Measurements from ENCODE around the gene LPAR4.

Gene LPAR4, protein sequence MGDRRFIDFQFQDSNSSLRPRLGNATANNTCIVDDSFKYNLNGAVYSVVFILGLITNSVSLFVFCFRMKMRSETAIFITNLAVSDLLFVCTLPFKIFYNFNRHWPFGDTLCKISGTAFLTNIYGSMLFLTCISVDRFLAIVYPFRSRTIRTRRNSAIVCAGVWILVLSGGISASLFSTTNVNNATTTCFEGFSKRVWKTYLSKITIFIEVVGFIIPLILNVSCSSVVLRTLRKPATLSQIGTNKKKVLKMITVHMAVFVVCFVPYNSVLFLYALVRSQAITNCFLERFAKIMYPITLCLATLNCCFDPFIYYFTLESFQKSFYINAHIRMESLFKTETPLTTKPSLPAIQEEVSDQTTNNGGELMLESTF

DNA sequence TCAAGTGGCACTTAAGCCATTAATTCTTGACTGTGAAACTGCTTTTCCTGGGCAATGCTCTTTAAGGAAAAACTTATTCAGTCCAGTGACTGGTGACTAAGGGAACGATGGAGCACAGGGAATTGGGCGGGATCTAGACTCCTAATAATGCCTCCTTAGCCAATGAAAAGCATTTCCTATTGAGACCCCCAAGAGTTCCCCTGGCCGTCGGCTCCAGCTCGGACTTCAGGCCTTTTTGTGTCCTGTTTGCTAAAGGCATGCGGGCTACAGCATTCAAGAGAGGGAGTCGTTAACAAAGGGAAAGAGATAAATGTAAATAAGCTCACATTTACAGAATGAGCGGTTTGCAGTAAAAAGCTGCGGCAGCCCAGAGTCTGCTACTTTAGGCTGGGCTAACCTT, at the start of gene LPAR4:
Gene LPAR4, plus strand, starts transcription at position 232 of the 400 bp plus-strand sequence. CDS start 7,150 bp downstream, outside the sequence.
- DNase-seq (ENCODE audit: low read depth): no peak
- TF ChIP-seq, protein P1, sequence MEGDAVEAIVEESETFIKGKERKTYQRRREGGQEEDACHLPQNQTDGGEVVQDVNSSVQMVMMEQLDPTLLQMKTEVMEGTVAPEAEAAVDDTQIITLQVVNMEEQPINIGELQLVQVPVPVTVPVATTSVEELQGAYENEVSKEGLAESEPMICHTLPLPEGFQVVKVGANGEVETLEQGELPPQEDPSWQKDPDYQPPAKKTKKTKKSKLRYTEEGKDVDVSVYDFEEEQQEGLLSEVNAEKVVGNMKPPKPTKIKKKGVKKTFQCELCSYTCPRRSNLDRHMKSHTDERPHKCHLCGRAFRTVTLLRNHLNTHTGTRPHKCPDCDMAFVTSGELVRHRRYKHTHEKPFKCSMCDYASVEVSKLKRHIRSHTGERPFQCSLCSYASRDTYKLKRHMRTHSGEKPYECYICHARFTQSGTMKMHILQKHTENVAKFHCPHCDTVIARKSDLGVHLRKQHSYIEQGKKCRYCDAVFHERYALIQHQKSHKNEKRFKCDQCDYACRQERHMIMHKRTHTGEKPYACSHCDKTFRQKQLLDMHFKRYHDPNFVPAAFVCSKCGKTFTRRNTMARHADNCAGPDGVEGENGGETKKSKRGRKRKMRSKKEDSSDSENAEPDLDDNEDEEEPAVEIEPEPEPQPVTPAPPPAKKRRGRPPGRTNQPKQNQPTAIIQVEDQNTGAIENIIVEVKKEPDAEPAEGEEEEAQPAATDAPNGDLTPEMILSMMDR (conservative IDR thresholded peaks at IDR 0.05; ENCODE audit: low read length): no peak
- H3K4me3 ChIP-seq (ENCODE audit: low read length): peak within 1 kb of the TSS; percentile 49

DNA sequence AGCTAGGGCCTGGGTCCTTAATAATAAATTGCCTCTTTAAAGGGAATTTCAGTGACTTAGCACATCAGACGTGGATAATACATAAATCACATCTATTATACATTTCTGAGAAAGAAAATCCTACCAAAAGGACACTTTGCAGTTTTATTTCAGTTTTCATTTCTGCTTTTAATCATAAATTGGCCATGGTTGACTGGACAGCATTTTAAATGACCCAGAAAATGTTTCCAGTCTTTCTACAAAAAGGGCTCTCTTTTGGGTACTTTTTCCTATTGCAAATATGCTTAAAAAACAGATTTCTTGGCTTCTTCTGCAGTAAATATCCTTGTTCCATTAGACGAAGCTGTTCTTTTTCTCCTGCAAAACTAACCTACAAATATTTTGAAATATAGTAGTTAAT, 41.4 kb upstream of the LPAR4 start:
- H3K4me3 ChIP-seq (ENCODE audit: low read length): no peak overlapping the region
- TF ChIP-seq, protein P1 (conservative IDR thresholded peaks at IDR 0.05; ENCODE audit: low read length): no peak
- DNase-seq (ENCODE audit: low read depth): no peak

DNA sequence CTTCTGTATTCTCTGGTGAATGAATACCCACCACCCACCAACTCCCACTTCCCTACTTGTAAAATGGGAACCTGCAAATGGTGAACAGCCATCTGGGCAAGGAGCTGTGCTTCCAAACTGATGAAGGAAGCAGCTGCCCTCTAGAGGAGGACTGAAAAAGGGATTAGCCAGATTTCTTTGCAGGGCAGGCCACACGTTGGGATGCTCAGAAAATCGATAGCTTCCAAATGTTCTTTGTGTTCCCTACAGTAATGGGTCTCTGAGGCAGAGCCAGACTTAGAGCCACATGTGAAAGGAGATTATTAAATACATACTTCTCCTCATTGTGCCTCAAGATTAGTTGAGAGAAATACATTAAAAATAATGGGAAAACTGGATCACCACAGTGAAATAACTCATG, 39.3 kb upstream of the LPAR4 start:
- no peak overlapping the region for H3K4me3 ChIP-seq (ENCODE audit: low read length)
- TF ChIP-seq, protein P1 (conservative IDR thresholded peaks at IDR 0.05; ENCODE audit: low read length): peak; percentile 60

DNA sequence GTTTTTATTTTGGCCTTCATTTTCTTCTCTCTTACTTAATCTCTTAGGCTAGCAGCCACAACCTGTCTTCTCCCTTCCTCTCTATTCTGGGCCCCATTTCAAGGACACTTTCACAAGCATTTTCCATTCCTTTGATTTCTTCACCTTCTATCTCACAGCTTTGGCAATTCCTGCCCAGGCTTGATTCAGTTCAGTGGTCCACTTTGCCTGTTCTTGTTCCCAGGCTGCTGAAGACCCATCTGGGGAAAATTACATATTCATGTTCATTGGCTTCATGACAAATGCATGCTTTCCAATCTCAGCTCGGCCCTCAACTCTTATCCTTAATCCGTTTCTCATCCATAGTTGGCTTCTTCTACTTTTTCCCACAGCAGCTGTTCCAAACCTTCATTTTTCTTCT, 38.7 kb upstream of the LPAR4 start:
- DNase-seq (ENCODE audit: low read depth): peak; percentile 64
- TF ChIP-seq, protein P1 (conservative IDR thresholded peaks at IDR 0.05; ENCODE audit: low read length): no peak

More for the DNA sequence above, 39.3 kb upstream of the LPAR4 start:
- DNase-seq (ENCODE audit: low read depth): peak; percentile 48

DNA sequence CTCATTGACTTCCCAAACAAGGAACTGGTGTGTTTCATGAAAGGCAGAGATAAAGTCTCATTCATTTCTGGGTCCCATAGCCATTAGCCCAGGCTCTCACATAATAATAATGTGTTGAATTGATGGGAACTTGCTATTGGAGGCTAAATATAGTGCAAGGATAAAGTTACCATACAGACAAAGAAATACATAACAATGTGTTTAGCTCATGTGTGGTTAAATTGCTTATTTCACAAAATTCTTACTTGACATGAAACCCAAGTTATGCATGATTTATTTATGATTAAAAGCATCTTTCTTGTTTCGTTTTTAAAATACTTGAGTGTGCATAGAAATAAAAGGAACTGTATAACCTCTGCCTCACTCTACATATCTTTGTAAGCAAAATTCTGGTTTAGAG, 37.3 kb upstream of the LPAR4 start:
- TF ChIP-seq, protein P1 (conservative IDR thresholded peaks at IDR 0.05; ENCODE audit: low read length): no peak

More for the DNA sequence above, 38.7 kb upstream of the LPAR4 start:
- no peak overlapping the region for H3K4me3 ChIP-seq (ENCODE audit: low read length)

DNA sequence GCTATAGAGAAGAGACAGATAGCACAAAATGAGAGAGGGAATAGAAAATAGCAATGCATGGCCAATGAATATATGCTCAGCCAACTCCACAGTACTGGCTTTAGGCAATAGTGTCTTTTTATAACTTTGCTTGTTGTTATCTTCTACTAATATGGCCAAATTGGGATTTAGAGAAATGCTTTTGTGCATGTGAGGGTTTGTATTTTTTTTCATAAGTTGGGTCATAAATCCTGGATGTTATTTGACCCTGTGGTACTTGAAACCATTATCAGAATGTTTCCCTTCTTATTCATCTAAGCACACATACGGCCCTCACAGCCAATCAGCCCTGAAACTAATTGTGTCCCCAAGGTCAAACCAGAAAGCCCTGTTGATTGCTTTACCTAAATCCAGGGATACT, 35.2 kb upstream of the LPAR4 start:
- H3K4me3 ChIP-seq (ENCODE audit: low read length): no peak overlapping the region
- DNase-seq (ENCODE audit: low read depth): peak; percentile 33
- TF ChIP-seq, protein P1 (conservative IDR thresholded peaks at IDR 0.05; ENCODE audit: low read length): no peak

More for the DNA sequence above, 37.3 kb upstream of the LPAR4 start:
- DNase-seq (ENCODE audit: low read depth): peak; percentile 65
- H3K4me3 ChIP-seq (ENCODE audit: low read length): no peak overlapping the region

DNA sequence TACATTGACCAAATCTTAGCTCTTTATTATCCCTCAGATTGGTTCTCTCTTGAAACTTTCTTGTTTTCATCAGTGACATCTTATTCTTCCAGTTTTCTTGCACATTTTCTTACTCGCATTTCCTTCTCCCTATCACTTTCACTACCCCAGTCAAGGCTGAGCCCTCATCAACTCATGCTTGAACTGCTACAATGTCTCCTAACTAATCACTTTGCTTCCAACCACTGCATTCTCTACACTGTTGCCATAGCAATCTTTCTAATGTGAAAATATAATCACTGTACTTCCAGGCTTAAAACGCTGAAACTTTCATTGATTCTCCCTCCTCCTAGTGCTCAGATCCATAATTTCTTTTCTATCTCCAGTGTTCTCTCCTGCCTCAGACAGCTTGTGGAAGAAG, 22.2 kb upstream of the LPAR4 start:
- DNase-seq (ENCODE audit: low read depth): no peak
- TF ChIP-seq, protein P1 (conservative IDR thresholded peaks at IDR 0.05; ENCODE audit: low read length): no peak
- H3K4me3 ChIP-seq (ENCODE audit: low read length): no peak overlapping the region

All from AG10803 (cell line).